ENCODE data around the gene LRRC37A3.
"Not testable (repeated sequence)": the region's sequence is repeated elsewhere in the genome, so short reads cannot be mapped to it uniquely, and the experiment has no call there.

LRRC37A3 gene

DNA sequence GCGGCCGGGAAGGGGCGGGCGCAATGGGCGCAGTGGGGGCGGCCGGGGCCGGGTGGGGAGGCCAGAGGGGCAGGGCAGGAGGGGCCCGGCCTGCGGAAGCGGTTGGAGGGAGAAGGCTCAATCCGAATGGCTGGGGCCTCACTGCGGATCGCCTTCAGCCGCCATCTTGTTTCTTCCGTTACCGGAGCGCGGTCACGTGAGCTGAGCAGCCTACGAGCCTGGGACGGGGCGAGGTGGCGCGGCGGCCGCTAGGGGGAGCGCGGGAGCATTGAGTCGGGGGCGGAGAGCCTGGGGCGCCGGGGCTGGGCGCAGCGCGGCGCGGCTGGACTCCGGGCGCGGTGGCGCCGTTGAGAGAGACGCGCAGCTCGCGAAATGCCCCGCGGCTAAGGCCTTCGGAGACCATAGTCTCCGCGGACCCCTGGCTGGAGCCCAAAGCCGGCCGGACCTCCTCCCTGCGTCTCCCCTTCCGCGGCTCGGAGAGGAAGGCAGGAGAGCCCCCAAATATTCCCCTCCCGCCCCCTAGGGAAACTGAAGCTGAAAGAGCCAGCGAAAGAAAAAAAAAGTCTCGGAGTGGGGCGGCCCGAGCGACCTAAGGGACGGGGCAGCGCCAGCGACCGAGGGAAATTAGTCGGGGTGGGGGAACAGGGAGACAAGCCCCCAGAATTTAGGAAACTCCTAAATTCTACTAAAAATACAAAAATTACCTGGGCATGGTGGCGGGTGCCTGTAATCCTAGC lies at the start of gene LRRC37A3:
TSS of gene LRRC37A3 (minus strand) at position 190 of the 737 bp plus-strand sequence. CDS start 22,221 bp downstream, outside the sequence.
- peak; percentile 100 for DNase-seq

GRCh38 chr17:64965873-64966287 lies 46.6 kb upstream of the LRRC37A3 start:
- DNase-seq, result peak; percentile 64 to 68

GRCh38 chr17:64965256-64965872 lies 46.1 kb upstream of the LRRC37A3 start:
- not testable (repeated sequence) for DNase-seq

DNA sequence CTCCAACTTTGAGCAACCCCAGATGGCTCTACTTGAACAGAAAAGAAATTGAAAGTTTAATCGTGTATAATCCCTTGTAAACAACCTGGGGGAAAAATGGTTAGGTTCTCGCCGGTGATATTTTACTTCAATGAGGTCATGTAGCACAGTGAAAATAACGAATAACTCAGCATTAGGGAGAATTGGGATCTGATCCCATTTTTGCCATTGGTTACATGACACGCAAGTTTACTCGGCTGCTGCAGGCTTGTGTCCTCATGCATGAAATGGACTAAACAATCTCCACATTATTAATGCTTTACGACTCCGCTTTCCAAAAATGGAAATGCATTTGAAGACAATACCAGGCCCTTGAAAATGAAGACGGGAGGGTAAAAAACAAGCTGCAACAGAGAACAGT lies 45.5 kb upstream of the LRRC37A3 start:
- no peak for DNase-seq

- DNase-seq, result not testable (repeated sequence)
Measured at GRCh38 chr17:64963814-64964213, 44.5 kb upstream of the LRRC37A3 start.

- DNase-seq, result peak; percentile 60 to 63
Measured at GRCh38 chr17:64961563-64962378, 42.5 kb upstream of the LRRC37A3 start.

DNA sequence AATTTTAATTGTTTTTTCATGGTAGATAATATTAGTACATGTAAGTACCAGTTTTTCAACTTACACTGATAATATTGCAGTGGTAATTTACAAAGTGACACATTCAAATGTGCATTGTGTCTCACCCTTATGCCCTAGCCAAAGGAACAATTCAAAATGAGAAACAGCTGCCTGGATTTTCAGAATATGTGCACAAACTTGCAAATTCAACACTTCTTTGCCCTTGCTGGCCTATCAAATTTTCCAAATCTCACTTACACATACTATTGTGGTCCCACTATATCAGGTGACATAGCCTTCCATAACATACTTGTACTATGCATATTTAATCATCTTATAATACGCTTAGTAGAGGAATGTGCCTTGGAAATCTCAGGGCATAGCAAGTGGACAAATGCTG lies 32.6 kb upstream of the LRRC37A3 start:
- no peak for DNase-seq

DNA sequence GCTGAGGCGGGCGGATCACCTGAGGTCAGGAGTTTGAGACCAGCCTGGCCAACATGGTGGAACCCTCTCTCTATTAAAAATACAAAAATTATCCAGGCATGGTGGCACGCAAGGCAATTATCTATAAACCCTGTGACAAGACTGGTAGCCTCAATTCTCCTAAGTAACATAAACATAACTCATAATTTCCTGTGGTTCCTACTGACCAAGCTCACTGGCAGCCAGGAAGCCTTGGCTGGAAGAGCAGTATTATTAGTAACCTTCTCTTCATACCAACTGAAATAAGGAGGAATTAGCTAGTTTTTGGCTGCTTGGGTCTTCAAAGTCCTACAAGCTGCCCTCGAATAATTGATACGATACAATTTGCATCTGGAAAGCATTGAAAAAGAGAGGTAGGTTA lies 31.6 kb upstream of the LRRC37A3 start:
- no peak for DNase-seq

DNA sequence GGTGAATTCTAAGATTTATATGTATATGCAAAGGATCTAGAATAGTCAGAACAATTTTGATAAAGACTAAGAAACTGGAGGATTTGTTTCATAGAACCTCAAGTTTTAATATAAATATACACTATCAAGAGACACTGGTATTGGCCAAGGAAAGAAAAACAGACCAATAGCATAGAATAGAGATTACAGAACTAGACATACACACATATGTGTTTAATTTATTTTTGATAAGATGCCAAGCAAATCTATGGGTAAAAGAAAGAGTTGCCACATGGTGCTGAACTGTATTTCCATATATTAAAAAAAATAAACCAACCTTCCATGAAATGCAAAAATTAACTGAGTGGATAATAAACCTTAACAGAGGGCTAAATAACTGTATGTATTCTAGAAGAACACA lies 27.9 kb upstream of the LRRC37A3 start:
- DNase-seq, result no peak

DNA sequence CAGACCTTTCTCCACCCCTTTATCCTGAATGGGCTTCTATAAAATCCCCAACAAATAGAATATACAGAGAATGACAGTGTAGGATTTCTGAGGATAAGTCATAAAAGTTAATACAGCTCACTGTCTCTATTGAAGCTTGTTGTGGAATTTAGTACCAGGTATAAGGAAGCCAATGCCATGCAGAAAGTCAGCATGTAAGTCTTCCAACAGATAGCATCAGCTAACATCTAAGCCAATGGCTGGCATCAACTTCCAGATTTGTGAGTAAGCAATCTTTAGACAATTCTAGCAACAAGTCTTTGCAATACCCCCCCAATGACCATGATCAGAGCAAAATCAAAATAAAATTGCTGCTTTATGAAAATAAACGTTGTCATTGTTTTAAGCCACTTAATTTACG lies 22.5 kb upstream of the LRRC37A3 start:
- no peak for DNase-seq

DNA sequence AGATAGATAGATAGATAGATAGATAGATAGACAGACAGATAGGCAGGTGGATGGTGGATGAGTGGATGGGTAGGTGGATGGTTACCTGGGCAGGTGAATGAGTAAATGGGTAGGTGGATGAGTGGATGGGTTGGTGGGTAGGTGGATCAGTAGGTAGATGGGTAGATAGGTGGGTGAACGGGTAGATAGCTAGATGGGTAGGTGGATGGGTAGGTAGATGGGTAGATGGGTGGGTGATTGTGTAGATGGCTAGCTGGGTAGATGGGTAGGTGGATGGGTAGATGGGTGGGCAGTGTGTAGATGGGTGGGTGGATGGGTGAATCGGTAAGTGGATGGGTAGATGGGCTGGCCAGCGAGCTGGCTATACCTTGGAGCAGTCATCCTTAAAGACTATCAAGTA lies 21.8 kb upstream of the LRRC37A3 start:
- no peak for DNase-seq

GRCh38 chr17:64940055-64940454 lies 20.8 kb upstream of the LRRC37A3 start:
- DNase-seq, result no peak

- peak; percentile 43 to 55 for DNase-seq
Measured at GRCh38 chr17:64938925-64939474, 19.7 kb upstream of the LRRC37A3 start.

- no peak for DNase-seq
Measured at GRCh38 chr17:64938290-64938689, 19.0 kb upstream of the LRRC37A3 start.

DNA sequence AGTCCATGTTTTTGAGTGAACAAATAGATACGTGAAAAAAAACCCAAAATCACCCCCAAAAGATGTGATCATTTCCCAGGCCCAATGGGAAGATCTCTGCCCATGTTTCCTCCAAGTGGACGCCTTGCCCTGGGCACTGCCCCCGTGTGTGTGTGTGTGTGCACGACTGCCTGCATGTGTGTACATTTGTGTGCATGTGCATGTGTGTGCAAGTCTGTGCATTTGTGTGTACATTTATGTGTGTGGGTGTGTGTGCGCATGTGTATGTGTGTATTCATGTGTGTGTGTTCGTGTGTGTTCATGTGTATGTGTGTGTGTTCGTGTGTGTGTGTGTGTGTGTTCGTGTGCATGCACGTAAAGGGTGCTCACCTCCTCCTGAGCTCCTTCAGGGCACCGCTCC lies 16.8 kb upstream of the LRRC37A3 start:
- DNase-seq, result no peak

GRCh38 chr17:64934284-64934778 lies 15.1 kb upstream of the LRRC37A3 start:
- not testable (repeated sequence) for DNase-seq

DNA sequence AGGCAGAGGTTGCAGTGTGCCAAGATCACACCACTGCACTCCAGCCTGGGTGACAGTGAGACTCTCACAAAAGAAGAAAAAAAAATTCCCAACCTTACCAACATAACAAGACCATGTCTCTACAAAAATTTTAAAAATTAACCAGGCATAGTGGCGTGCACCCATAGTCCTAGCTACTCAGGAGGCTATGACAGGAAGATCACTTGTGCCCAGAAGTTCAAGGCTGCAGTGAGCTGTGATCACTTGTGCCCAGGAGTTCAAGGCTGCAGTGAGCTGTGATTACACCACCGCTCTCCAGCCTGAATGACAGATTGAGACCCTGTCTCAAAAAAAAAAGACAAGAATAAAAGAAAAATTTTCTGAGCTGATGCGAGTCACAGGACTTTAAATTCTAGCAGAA lies 13.6 kb upstream of the LRRC37A3 start:
- not testable (repeated sequence) for DNase-seq

GRCh38 chr17:64930374-64930773 lies 11.1 kb upstream of the LRRC37A3 start:
- not testable (repeated sequence) for DNase-seq

- DNase-seq, result peak in 1 of 2 donors; percentile 19
Measured at GRCh38 chr17:64929419-64930209, 10.3 kb upstream of the LRRC37A3 start.

- DNase-seq, result not testable (repeated sequence)
Measured at GRCh38 chr17:64928701-64929100, 9.4 kb upstream of the LRRC37A3 start.

- peak; percentile 65 to 70 for DNase-seq
Measured at GRCh38 chr17:64927444-64927843, 8.2 kb upstream of the LRRC37A3 start.

GRCh38 chr17:64926430-64926829 lies 7.2 kb upstream of the LRRC37A3 start:
- not testable (repeated sequence) for DNase-seq
